ENCODE data around the gene SUN3. TPM values are rescaled to one million over a fixed set of nuclear protein-coding genes. Genes with fewer than 3 reads are reported as not detected.
A peak's percentile ranks its signal among the peaks of the same experiment; 100 is the strongest.

SUN3 gene
- total RNA-seq, 1 donor from 2014 or later = not detected

GRCh38 chr7:47942132-47942531 is 86.8 kb downstream of the SUN3 start:
- Histone ChIP-seq H3K4me1 (peaks cover 29% of the 10 kb centered on the region), H3K9me3 (no peaks in the 10 kb centered on the region), H3K4me3 (no peak overlapping the region), H3K27ac (peak overlapping the region; percentile 55), H3K36me3 (no peaks in the 10 kb centered on the region), H3K27me3 (no peaks in the 10 kb centered on the region)
- intact Hi-C loops (cut with DNase I) = no loop called here
- no peak for TF ChIP-seq CTCF (IDR thresholded peaks at IDR 0.05)
- DNase-seq (no peak), ATAC-seq (no peak)

- no peak for TF ChIP-seq CTCF (IDR thresholded peaks at IDR 0.05)
- Histone ChIP-seq H3K9me3 (no peaks in the 10 kb centered on the region), H3K4me3 (no peak overlapping the region), H3K4me1 (peaks cover 29% of the 10 kb centered on the region), H3K36me3 (no peaks in the 10 kb centered on the region), H3K27ac (peak overlapping the region; percentile 67), H3K27me3 (no peaks in the 10 kb centered on the region)
- intact Hi-C loops (cut with DNase I) = no loop called here
- DNase-seq (no peak), ATAC-seq (peak; percentile 43)
Measured at GRCh38 chr7:47941136-47941844, 87.6 kb downstream of the SUN3 start.

- ATAC-seq (peak; percentile 55), DNase-seq (no peak)
- peaks cover 29% of the 10 kb centered on the region for H3K4me1 ChIP-seq
- no peaks in the 10 kb centered on the region for H3K36me3 ChIP-seq
- no peaks in the 10 kb centered on the region for H3K27me3 ChIP-seq
- peak overlapping the region; percentile 67 for H3K27ac ChIP-seq
- intact Hi-C loops (cut with DNase I) = no loop called here
- no peak for TF ChIP-seq CTCF (IDR thresholded peaks at IDR 0.05)
- no peaks in the 10 kb centered on the region for H3K9me3 ChIP-seq
- no peak overlapping the region for H3K4me3 ChIP-seq
Measured at GRCh38 chr7:47940088-47941013, 88.6 kb downstream of the SUN3 start.

GRCh38 chr7:47939425-47940036 is 89.4 kb downstream of the SUN3 start:
- Histone ChIP-seq H3K27ac (peak overlapping the region; percentile 60), H3K4me1 (peaks cover 29% of the 10 kb centered on the region), H3K36me3 (no peaks in the 10 kb centered on the region), H3K4me3 (no peak overlapping the region), H3K27me3 (no peaks in the 10 kb centered on the region), H3K9me3 (no peaks in the 10 kb centered on the region)
- ATAC-seq (no peak), DNase-seq (no peak)
- intact Hi-C loops (cut with DNase I) = no loop called here
- TF ChIP-seq CTCF (IDR thresholded peaks at IDR 0.05) = no peak

GRCh38 chr7:47938574-47939165 is 90.2 kb downstream of the SUN3 start:
- no peak for TF ChIP-seq CTCF (IDR thresholded peaks at IDR 0.05)
- no peaks in the 10 kb centered on the region for H3K9me3 ChIP-seq
- no peak overlapping the region for H3K27ac ChIP-seq
- DNase-seq = no peak
- no peaks in the 10 kb centered on the region for H3K36me3 ChIP-seq
- no peak overlapping the region for H3K4me3 ChIP-seq
- no peaks in the 10 kb centered on the region for H3K27me3 ChIP-seq
- H3K4me1 ChIP-seq = peaks cover 29% of the 10 kb centered on the region
- ATAC-seq = no peak
- intact Hi-C loops (cut with DNase I) = no loop called here
